ENCODE data around the gene SPRED3.

Gene SPRED3

GRCh38 chr19:38371081-38371480 lies 17.4 kb upstream of the SPRED3 start:
- DNase-seq (ENCODE audit: low read depth, low spot score), result no peak

- no peak for DNase-seq (ENCODE audit: low read depth, low spot score)
Observed at GRCh38 chr19:38373907-38374331, 14.6 kb upstream of the SPRED3 start.

GRCh38 chr19:38374332-38375097 lies 14.0 kb upstream of the SPRED3 start, which contains the start of gene PSMD8:
Gene PSMD8 (plus strand): TSS chr19:38374571. CDS start chr19:38374602, 31 bp downstream.
- peak; percentile 100 for DNase-seq (ENCODE audit: low read depth, low spot score)

GRCh38 chr19:38375098-38375493 lies 13.4 kb upstream of the SPRED3 start:
- no peak for DNase-seq (ENCODE audit: low read depth, low spot score)

GRCh38 chr19:38375748-38376147 lies 12.7 kb upstream of the SPRED3 start:
- no peak for DNase-seq (ENCODE audit: low read depth, low spot score)

- no peak for DNase-seq (ENCODE audit: low read depth, low spot score)
Observed at GRCh38 chr19:38376576-38376975, 11.9 kb upstream of the SPRED3 start.

GRCh38 chr19:38377052-38377451 lies 11.4 kb upstream of the SPRED3 start:
- DNase-seq (ENCODE audit: low read depth, low spot score), result no peak

GRCh38 chr19:38378866-38379265 lies 9.6 kb upstream of the SPRED3 start:
- DNase-seq (ENCODE audit: low read depth, low spot score), result no peak

- no peak for DNase-seq (ENCODE audit: low read depth, low spot score)
Observed at GRCh38 chr19:38381138-38381537, 7.4 kb upstream of the SPRED3 start.

- peak; percentile 63 for DNase-seq (ENCODE audit: low read depth, low spot score)
Observed at GRCh38 chr19:38383184-38383583, 5.3 kb upstream of the SPRED3 start.

GRCh38 chr19:38383743-38384142 lies 4.8 kb upstream of the SPRED3 start:
- DNase-seq (ENCODE audit: low read depth, low spot score), result no peak

GRCh38 chr19:38384209-38385027 lies 4.1 kb upstream of the SPRED3 start:
- DNase-seq (ENCODE audit: low read depth, low spot score), result peak; percentile 74

GRCh38 chr19:38385057-38385803 lies 3.3 kb upstream of the SPRED3 start:
- no peak for DNase-seq (ENCODE audit: low read depth, low spot score)

GRCh38 chr19:38385804-38386257 lies 2.7 kb upstream of the SPRED3 start:
- DNase-seq (ENCODE audit: low read depth, low spot score), result peak; percentile 46

GRCh38 chr19:38386300-38386970 lies 2.1 kb upstream of the SPRED3 start:
- peak; percentile 56 for DNase-seq (ENCODE audit: low read depth, low spot score)

- DNase-seq (ENCODE audit: low read depth, low spot score), result no peak
Observed at GRCh38 chr19:38386971-38387549, 1.4 kb upstream of the SPRED3 start.

GRCh38 chr19:38387550-38388348 lies 748 bp upstream of the SPRED3 start, which contains the start of gene GGN:
Gene GGN (minus strand): TSS chr19:38388034. CDS start chr19:38387261, 773 bp downstream.
- DNase-seq (ENCODE audit: low read depth, low spot score), result peak; percentile 98

- DNase-seq (ENCODE audit: low read depth, low spot score), result peak; percentile 30
Observed at GRCh38 chr19:38389101-38389925, 816 bp downstream of the SPRED3 start.
